Cerebellar nuclear complex (tissue), 1 donor: ENCODE results near the gene OVOL2.
"Not testable (repeated sequence)": the region's sequence is repeated elsewhere in the genome, so short reads cannot be mapped to it uniquely, and the experiment has no call there.

Source experiments
- DNase-seq, 2 experiments: peaks; one replicate each; lab custom pipeline; 2025; lab: John Stamatoyannopoulos, UW

The OVOL2 gene

DNA sequence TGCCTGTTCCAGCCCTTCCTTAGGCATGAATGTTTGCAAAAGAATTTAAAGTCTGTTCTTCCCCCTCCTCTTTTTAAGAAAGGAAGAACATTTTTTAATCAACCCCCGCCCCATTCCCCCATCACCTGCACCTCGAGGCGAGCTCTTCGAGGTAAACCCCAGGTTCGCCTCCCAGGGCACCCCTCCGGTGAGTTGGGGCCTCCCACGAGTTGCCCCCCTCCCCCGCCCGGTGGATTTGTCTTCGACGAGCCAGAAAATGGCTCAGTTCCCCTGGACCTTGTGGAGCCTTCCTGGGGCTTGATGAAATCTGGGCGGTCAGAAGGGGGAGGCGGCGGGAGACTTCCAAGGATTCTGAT lies 256 bp upstream of the OVOL2 start:
- DNase-seq: no peak

DNA sequence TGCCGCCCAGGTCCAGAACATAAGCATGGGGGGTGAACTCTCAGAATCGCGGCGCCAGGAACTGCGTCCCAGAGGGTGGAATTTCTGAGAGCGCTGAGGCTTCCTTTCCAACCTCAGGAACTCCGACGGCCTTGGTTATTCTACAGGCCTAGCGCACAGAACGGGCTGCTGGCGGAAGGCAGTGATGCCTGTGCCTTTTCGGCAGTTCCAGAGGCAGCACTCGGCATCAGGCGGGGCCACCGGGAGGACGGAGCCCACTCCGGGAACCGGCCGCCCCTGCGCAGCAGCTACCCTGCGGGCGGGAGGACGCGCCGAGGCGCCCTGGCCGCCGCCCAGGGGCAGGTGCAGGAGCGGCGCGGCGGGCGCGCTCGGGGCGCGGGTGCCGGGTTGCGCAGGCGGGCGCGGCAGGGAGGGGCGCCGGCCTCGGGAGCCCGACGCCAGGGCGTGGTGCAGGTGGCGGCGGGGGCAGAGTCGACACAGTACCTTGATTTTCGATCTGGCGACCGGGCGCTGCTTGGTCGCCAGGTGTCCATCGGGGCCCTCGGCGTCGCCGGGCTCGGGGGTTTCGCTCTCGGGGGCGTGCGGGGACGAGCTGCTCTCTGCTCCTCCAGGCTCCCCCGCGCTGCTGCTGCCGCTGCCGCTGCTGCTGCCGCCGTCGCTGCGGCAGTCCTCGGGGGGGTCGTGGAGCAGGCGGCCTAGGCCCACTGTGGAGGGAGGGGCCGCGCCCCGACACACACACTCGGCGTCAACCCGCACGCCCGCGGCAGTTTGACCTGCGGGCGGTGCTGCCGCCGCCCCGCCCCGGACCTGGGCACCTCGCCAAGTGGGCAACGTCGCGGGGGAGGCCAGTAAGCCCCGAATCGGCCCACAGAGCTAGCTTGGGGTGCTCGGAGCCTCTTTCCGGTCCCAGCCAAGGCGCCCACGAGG lies 1.3 kb downstream of the OVOL2 start:
- DNase-seq: no peak

DNA sequence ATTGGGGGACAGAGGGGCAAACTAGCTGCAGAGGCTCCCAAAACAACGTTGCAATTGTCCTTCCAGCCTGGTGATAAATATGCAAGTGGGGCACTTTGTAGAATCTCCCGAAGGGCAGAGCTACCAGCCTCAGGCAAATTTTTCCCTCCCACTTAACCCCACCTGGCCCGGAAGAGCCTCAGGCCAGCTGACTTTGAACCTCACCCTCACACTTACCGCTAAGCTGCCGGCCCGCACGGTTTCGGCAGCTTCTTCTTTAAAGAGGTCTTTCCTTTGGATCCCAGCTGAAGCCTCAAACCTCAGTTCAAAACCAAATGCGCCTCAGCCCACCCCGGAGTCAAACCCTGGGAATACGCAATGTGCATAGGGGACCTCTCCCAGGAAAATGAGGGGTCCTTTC lies 2.5 kb downstream of the OVOL2 start:
- no peak for DNase-seq

DNA sequence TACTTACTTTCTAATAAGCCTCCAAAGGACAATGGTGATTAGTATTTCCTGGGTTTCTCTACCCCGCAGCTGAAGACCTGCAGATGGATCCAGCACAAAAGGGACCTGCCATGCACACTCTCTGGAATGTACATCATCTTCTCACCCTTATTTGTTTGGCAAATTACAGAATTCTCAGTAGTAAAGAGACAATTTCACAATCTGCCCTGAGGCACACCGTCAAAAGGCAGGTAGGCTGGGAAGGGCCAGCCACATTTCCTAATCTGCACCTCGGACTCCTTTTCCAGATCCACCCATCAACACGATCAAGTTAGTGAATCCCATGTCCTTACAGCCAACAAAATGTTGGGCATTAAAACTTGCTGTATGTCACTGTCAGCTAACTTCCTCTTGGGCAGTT lies 4.9 kb downstream of the OVOL2 start:
- no peak for DNase-seq

DNA sequence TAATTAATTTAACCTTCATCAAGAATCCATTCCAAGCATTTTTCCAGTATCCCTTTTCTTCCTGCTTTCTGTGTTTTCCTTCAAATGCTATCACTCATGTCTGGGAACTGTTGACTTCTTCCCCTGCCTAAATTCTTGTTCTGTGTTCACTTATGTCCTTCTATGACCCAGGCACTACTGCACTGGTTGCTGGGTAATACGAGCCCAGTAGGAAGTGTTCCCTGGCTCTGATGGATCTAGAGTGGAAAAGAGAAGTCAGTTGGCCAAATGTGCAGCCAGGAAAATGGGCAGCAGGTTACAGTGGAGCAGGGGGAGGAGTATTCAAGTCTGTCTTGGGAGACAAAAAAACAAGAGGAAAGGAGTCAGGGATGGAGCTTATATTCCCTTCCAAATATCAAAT lies 7.1 kb downstream of the OVOL2 start:
- no peak for DNase-seq

DNA sequence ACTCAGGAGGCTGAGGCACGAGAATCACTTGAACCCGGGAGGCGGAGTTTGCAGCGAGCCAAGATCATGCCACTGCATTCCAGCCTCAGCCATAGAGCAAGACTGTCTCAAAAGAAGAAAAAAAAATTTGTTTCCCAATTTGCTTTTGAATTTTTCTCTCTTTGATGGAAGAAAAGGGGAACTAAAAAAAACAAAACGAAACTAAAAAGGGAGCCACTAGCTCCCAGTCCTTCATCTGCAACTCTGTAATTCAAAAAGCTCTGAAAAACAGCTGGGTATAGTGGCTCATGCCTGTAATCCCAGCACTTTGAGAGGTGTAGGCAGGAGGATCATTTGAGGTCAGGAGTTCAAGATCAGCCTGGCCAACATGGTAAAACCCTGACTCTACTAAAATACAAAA lies 9.5 kb downstream of the OVOL2 start:
- no peak for DNase-seq

DNA sequence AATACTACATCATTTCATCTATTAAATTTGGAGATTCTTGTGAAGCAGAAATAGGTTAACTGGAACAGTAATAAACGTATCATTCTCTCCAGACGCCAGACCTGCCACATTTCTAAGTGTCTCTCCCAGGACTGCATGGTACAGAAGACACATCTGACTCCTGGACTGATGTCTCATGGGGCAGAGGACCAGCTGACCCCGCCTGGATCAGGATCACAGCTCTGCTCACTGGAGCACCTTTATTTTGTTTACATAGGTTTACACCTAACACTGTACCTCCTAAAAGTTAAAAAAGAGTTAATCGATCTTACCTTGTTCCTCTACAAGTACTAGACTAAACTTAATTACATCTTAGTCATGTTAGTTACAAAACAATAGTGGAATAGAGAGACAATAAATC lies 11.2 kb downstream of the OVOL2 start:
- no peak for DNase-seq

- DNase-seq: no peak
Observed at GRCh38 chr20:18042229-18042628, 15.5 kb downstream of the OVOL2 start.

DNA sequence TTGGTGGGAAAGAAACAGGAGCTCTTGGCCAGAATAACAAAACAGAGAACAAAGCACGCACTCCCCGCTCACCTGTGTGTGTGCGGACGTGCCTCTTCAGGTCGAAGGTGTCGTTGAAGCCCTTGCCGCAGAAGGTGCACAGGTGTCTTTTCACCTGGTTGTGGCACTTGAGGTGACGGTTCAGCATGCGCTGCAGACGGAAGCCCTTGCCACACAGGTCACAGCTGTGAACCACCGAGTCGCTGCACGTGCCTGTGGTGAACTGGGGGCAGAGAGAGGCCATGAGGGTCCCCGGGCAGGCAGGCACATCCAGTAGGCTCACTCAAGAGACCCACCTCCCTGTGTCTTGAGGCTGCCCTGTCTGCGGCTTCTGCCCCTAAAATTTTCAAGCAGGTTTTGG lies 16.3 kb downstream of the OVOL2 start:
- DNase-seq: no peak

DNA sequence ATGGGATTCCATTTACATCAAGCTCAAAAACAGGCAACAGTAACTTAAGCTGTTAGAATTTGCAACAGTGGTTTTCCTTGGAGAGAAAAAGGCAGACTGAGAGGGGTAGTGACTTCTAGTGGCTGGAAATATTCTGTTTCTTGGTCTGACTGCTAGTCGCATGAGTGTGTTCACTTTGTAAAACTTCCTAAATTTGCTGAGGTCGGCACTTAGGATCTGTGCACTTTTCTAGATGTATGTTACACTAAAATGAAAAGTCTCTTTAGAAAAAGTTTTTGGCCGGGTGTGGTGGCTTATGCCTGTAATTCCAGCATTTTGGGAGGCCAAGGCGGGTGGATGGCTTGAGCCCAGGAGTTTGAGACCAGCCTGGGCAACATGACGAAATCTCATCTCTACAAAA lies 18.7 kb downstream of the OVOL2 start:
- DNase-seq: no peak

GRCh38 chr20:18034039-18034438 lies 23.7 kb downstream of the OVOL2 start:
- no peak for DNase-seq

GRCh38 chr20:18032977-18033892 lies 24.5 kb downstream of the OVOL2 start:
- no peak for DNase-seq

- DNase-seq: no peak
Observed at GRCh38 chr20:18031888-18032509, 25.7 kb downstream of the OVOL2 start.

DNA sequence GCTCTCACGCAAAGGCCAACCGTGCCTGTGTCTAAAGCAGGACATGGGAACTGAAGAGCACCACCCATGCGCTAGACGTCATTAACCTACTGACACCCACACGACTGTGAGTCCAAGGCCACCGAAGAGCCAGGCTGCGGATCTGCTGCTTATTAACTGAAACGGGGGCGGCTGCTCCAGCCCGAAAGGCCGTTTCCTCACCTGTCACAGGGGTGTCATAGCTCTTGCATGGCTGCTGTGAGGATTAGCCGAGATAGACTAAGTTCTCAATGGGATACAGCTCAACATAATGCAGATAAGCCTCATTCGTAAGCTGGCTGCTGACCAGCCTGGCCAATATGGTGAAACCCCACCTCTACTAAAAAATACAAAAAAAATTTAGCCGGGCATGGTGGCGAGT lies 26.7 kb downstream of the OVOL2 start:
- DNase-seq: no peak

- no peak for DNase-seq
Observed at GRCh38 chr20:18030020-18030419, 27.7 kb downstream of the OVOL2 start.

GRCh38 chr20:18027011-18027410 lies 30.7 kb downstream of the OVOL2 start:
- not testable (repeated sequence) for DNase-seq

- no peak for DNase-seq
Observed at GRCh38 chr20:18024606-18025127, 33.0 kb downstream of the OVOL2 start.

- DNase-seq: no peak
Observed at GRCh38 chr20:18020931-18021330, 36.8 kb downstream of the OVOL2 start.

GRCh38 chr20:18019068-18019467 lies 38.6 kb downstream of the OVOL2 start:
- no peak for DNase-seq

DNA sequence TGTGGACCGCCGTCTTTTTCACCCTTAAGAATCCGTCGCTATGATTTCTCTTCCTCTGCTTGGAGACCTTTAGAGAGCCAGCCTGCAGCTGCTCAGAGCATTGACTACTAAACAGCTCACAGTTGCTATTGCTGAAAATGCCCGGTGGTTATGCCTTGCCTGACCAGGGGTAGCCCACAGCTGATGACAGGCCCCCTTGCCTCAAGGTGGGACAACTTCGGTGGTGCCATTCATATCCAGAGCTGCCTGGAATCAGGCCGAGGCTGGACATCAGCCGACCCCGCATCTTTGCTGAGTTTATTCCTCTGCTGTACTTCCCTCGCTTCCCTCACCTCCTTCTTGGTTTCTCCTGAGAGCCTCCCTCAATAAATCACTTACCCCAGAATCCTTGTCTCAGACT lies 39.6 kb downstream of the OVOL2 start:
- DNase-seq: no peak

GRCh38 chr20:18016772-18017171 lies 40.9 kb downstream of the OVOL2 start:
- DNase-seq: no peak

GRCh38 chr20:18014411-18014810 lies 43.3 kb downstream of the OVOL2 start:
- DNase-seq: no peak
